Mesenchymal stem cell (in vitro differentiated cells and primary cell): ENCODE measurements around the gene COL13A1.
A peak's percentile ranks its signal among the peaks of the same experiment; 100 is the strongest.

ENCODE experiments used
- DNase-seq: peaks from one replicate; pipeline ENCODE4 v3.0.0-alpha.2; 2013
- H2AFZ ChIP-seq: one replicate; pipeline ENCODE4 v1.6.1; 2013; ENCODE audit warnings: low read depth, mild to moderate bottlenecking, control low read depth, inconsistent platforms, low read length, moderate library complexity
- H2AK5ac ChIP-seq: 2 replicates; pipeline ENCODE4 v1.6.1; 2013; ENCODE audit warnings: low read length, moderate library complexity, mild to moderate bottlenecking, inconsistent platforms; ENCODE audit not compliant: severe bottlenecking
- H2BK120ac ChIP-seq: one replicate; pipeline ENCODE4 v1.6.1; 2013; ENCODE audit warnings: low read depth, mild to moderate bottlenecking, inconsistent platforms, low read length, moderate library complexity
- H2BK12ac ChIP-seq, 2 experiments: one replicate each; pipeline ENCODE4 v1.6.1; 2013; ENCODE audit warnings: inconsistent platforms in 2 of 2, low read length in 2 of 2, mild to moderate bottlenecking in 2 of 2, moderate library complexity in 2 of 2, control low read depth in 1 of 2
- H2BK15ac ChIP-seq: one replicate; pipeline ENCODE4 v1.6.1; 2013; ENCODE audit warnings: mild to moderate bottlenecking, low read depth, inconsistent platforms; ENCODE audit not compliant: poor library complexity, severe bottlenecking
- H2BK5ac ChIP-seq: 2 replicates; pipeline ENCODE4 v1.6.1; 2013; ENCODE audit warnings: low read depth, mild to moderate bottlenecking, low read length, control low read depth, inconsistent platforms; ENCODE audit not compliant: poor library complexity, severe bottlenecking
- H3K14ac ChIP-seq, 2 experiments: one replicate each; pipeline ENCODE4 v1.6.1; 2013; ENCODE audit warnings: inconsistent platforms in 2 of 2, low read length in 2 of 2, control low read depth in 1 of 2, mild to moderate bottlenecking in 1 of 2, moderate library complexity in 1 of 2
- H3K18ac ChIP-seq, 2 experiments: one replicate each; pipeline ENCODE4 v1.6.1; 2013; ENCODE audit warnings: inconsistent platforms in 2 of 2, low read length in 2 of 2, control low read depth in 1 of 2, low read depth in 1 of 2, mild to moderate bottlenecking in 1 of 2
- H3K23ac ChIP-seq, 2 experiments: one replicate each; pipeline ENCODE4 v1.6.1; 2013; ENCODE audit warnings: inconsistent platforms in 2 of 2, low read length in 2 of 2, mild to moderate bottlenecking in 2 of 2, moderate library complexity in 2 of 2, control low read depth in 1 of 2
- H3K27ac ChIP-seq: 2 replicates; pipeline ENCODE4 v1.5.1; 2013; ENCODE audit warnings: mild to moderate bottlenecking, moderate library complexity, low read length, control low read depth, inconsistent platforms; ENCODE audit not compliant: poor library complexity, severe bottlenecking
- H3K27me3 ChIP-seq, 2 experiments: 2 replicates each; pipeline versions ENCODE4 v1.6.1 to v1.7.0; 2013; ENCODE audit warnings: low read length in 2 of 2, mild to moderate bottlenecking in 2 of 2, moderate library complexity in 2 of 2, control low read depth in 1 of 2, inconsistent platforms in 1 of 2; ENCODE audit not compliant: control insufficient read depth in 1 of 2, insufficient read depth in 1 of 2
- H3K36me3 ChIP-seq, 2 experiments: 2 replicates each; pipeline versions ENCODE4 v1.6.1 to v1.7.0; 2013; ENCODE audit warnings: low read length in 2 of 2, control low read depth in 1 of 2, inconsistent platforms in 1 of 2, low read depth in 1 of 2, mild to moderate bottlenecking in 1 of 2; ENCODE audit not compliant: insufficient read depth in 2 of 2, control insufficient read depth in 1 of 2
- H3K4ac ChIP-seq, 2 experiments: one replicate each; pipeline ENCODE4 v1.6.1; 2013; ENCODE audit warnings: inconsistent platforms in 2 of 2, low read length in 2 of 2, mild to moderate bottlenecking in 2 of 2, moderate library complexity in 2 of 2, control low read depth in 1 of 2, low read depth in 1 of 2
- H3K4me1 ChIP-seq: 2 replicates; pipeline ENCODE4 v1.6.1; 2013; ENCODE audit warnings: low read depth, low read length, control low read depth; ENCODE audit not compliant: control insufficient read depth, insufficient read depth
- H3K4me2 ChIP-seq: 2 replicates; pipeline ENCODE4 v1.6.1; 2013; ENCODE audit warnings: low read length, mild to moderate bottlenecking, inconsistent platforms; ENCODE audit not compliant: poor library complexity, severe bottlenecking
- H3K4me3 ChIP-seq, 2 experiments: 2 replicates each; pipeline versions ENCODE4 v1.5.1 to v1.7.0; 2013; ENCODE audit warnings: low read length in 2 of 2, mild to moderate bottlenecking in 2 of 2, control low read depth in 1 of 2, low read depth in 1 of 2; ENCODE audit not compliant: insufficient read depth in 1 of 2
- H3K79me1 ChIP-seq: replicated peaks from 2 replicates; pipeline ENCODE4 v1.6.1; 2013; ENCODE audit warnings: mild to moderate bottlenecking, control low read depth, low read length, inconsistent platforms; ENCODE audit not compliant: poor library complexity, severe bottlenecking
- H3K9ac ChIP-seq: 2 replicates; pipeline ENCODE4 v1.7.0; 2013; ENCODE audit warnings: mild to moderate bottlenecking, low read length, moderate library complexity
- H3K9me3 ChIP-seq: 2 replicates; pipeline ENCODE4 v1.7.0; 2013; ENCODE audit warnings: mild to moderate bottlenecking, low read length; ENCODE audit not compliant: control insufficient read depth
- H4K8ac ChIP-seq: one replicate; pipeline ENCODE4 v1.6.1; 2013; ENCODE audit warnings: inconsistent platforms, mild to moderate bottlenecking, low read length, moderate library complexity
- H4K91ac ChIP-seq: one replicate; pipeline ENCODE4 v1.6.1; 2013; ENCODE audit warnings: mild to moderate bottlenecking, low read length, inconsistent platforms
- WGBS: methylation state at CpG from one replicate; pipeline ENCODE4 v1.1.7; 2013; ENCODE audit warnings: mixed read lengths; 5-methylcytosine and 5-hydroxymethylcytosine counted together

Gene COL13A1

GRCh38 chr10:69958556-69958902, 156.8 kb downstream of the COL13A1 start:
- Histone ChIP-seq H3K14ac (no peak overlapping the region), H2AK5ac (no peak overlapping the region), H4K91ac (no peak overlapping the region), H2AFZ (no peak overlapping the region), H2BK5ac (no peak overlapping the region), H3K9me3 (no peaks in the 10 kb centered on the region), H3K4ac (no peak overlapping the region), H3K18ac (no peak overlapping the region), H3K4me1 (peaks cover 20% of the 10 kb centered on the region), H3K9ac (no peak overlapping the region), H3K23ac (no peak overlapping the region), H4K8ac (no peak overlapping the region), H3K4me3 (no peak overlapping the region), H3K36me3 (peaks cover 23 to 27% of the 10 kb centered on the region in 2 experiments), H3K79me1 (no peaks in the 10 kb centered on the region), H3K4me2 (no peak overlapping the region), H3K27ac (no peak overlapping the region), H2BK15ac (no peak overlapping the region), H3K27me3 (peaks cover 0 to 14% of the 10 kb centered on the region in 2 experiments), H2BK120ac (no peak overlapping the region), H2BK12ac (no peak overlapping the region)
- DNase-seq: no peak

GRCh38 chr10:69959911-69960310, 158.2 kb downstream of the COL13A1 start:
- Histone ChIP-seq H3K4me3 (no peak overlapping the region), H3K27ac (no peak overlapping the region), H2BK5ac (no peak overlapping the region), H3K9ac (no peak overlapping the region), H2BK120ac (no peak overlapping the region), H2BK12ac (no peak overlapping the region), H3K4me1 (peaks cover 22% of the 10 kb centered on the region), H3K9me3 (no peaks in the 10 kb centered on the region), H3K79me1 (no peaks in the 10 kb centered on the region), H4K8ac (no peak overlapping the region), H3K4me2 (no peak overlapping the region), H2BK15ac (no peak overlapping the region), H2AFZ (no peak overlapping the region), H3K14ac (no peak overlapping the region), H3K18ac (no peak overlapping the region), H3K23ac (no peak overlapping the region), H3K27me3 (peaks cover 6 to 28% of the 10 kb centered on the region in 2 experiments), H3K4ac (no peak overlapping the region), H3K36me3 (peaks cover 23 to 24% of the 10 kb centered on the region in 2 experiments), H2AK5ac (no peak overlapping the region), H4K91ac (no peak overlapping the region)
- DNase-seq: no peak
- WGBS: 86% methylated on average over 8 of the region's 8 CpGs

GRCh38 chr10:69960606-69960987, 158.9 kb downstream of the COL13A1 start:
- no peak for DNase-seq
- H2AK5ac ChIP-seq: no peak overlapping the region
- H3K4me1 ChIP-seq: peaks cover 22% of the 10 kb centered on the region
- H3K27ac ChIP-seq: no peak overlapping the region
- H3K27me3 ChIP-seq: peaks cover 9 to 35% of the 10 kb centered on the region in 2 experiments
- H2BK5ac ChIP-seq: no peak overlapping the region
- no peak overlapping the region for H3K23ac ChIP-seq
- H3K18ac ChIP-seq: no peak overlapping the region
- H3K79me1 ChIP-seq: no peaks in the 10 kb centered on the region
- H4K8ac ChIP-seq: no peak overlapping the region
- H2BK12ac ChIP-seq: no peak overlapping the region
- H3K4me2 ChIP-seq: no peak overlapping the region
- no peak overlapping the region for H3K4ac ChIP-seq
- no peak overlapping the region for H2BK120ac ChIP-seq
- WGBS: 82% methylated on average over 3 of the region's 4 CpGs
- H2AFZ ChIP-seq: no peak overlapping the region
- no peak overlapping the region for H3K9ac ChIP-seq
- no peak overlapping the region for H3K4me3 ChIP-seq
- H2BK15ac ChIP-seq: no peak overlapping the region
- no peaks in the 10 kb centered on the region for H3K9me3 ChIP-seq
- peaks cover 18% of the 10 kb centered on the region in 2 experiments for H3K36me3 ChIP-seq
- H4K91ac ChIP-seq: no peak overlapping the region
- no peak overlapping the region for H3K14ac ChIP-seq

GRCh38 chr10:69960988-69961880, 159.5 kb downstream of the COL13A1 start:
- H3K4ac ChIP-seq: no peak overlapping the region
- no peak overlapping the region for H4K91ac ChIP-seq
- WGBS: 71% methylated on average over 10 of the region's 12 CpGs
- peak; percentile 9 for DNase-seq
- H3K79me1 ChIP-seq: no peaks in the 10 kb centered on the region
- H3K4me1 ChIP-seq: peaks cover 24% of the 10 kb centered on the region
- no peak overlapping the region for H3K4me3 ChIP-seq
- peaks cover 15 to 40% of the 10 kb centered on the region in 2 experiments for H3K27me3 ChIP-seq
- H2AFZ ChIP-seq: no peak overlapping the region
- no peak overlapping the region for H2BK120ac ChIP-seq
- no peak overlapping the region for H3K4me2 ChIP-seq
- no peak overlapping the region for H4K8ac ChIP-seq
- H2BK12ac ChIP-seq: no peak overlapping the region
- H3K9ac ChIP-seq: no peak overlapping the region
- no peak overlapping the region for H2BK15ac ChIP-seq
- no peak overlapping the region for H3K23ac ChIP-seq
- H3K9me3 ChIP-seq: no peaks in the 10 kb centered on the region
- no peak overlapping the region for H2BK5ac ChIP-seq
- H2AK5ac ChIP-seq: no peak overlapping the region
- H3K27ac ChIP-seq: no peak overlapping the region
- H3K36me3 ChIP-seq: peaks cover 16 to 18% of the 10 kb centered on the region in 2 experiments
- peak overlapping the region in 1 of 2 experiments; percentile 47 for H3K14ac ChIP-seq
- no peak overlapping the region for H3K18ac ChIP-seq
